ENCODE results near the gene EGLN2. TPM values are rescaled to one million over a fixed set of nuclear protein-coding genes. Genes with fewer than 3 reads are reported as not detected.
A peak's percentile ranks its signal among the peaks of the same experiment; 100 is the strongest.

Gene EGLN2
- total and polyA plus RNA-seq, 9 of the 15 experiments (the other 6 are each of a cell fraction or from before 2014, with no cell fraction given) = 9.6 to 114 (median 71.0) TPM

GRCh38 chr19:40774916-40775631, 23.9 kb upstream of the EGLN2 start, which contains the start of gene MIA:
Gene MIA, plus strand, starts transcription at chr19:40775521. Its CDS starts 22 bp downstream, at chr19:40775543.
- intact Hi-C loops (cut with micrococcal nuclease) = no loop called here
- POLR2A ChIA-PET = no interaction called here
- no peak within 1 kb of the TSS for H3K27ac ChIP-seq (ENCODE audit: extremely low read depth, low read depth, low read length)
- H2AFZ ChIP-seq (ENCODE audit: low read depth, low read length) = no peak within 1 kb of the TSS
- in situ Hi-C loops (cut with MboI) = no loop called here
- WGBS (ENCODE audit: insufficient coverage, low coverage, missing lambda C conversion rate) = 71% methylated on average over 9 of the region's 9 CpGs
- TF ChIP-seq HNRNPLL (IDR thresholded peaks at IDR 0.05; ENCODE audit: low read depth, low read length, poor library complexity, severe bottlenecking) (no peak), RBM25 (IDR thresholded peaks at IDR 0.05; ENCODE audit: low read depth, low read length, severe bottlenecking) (peak; percentile 16)
- TF ChIP-seq, protein P1, sequence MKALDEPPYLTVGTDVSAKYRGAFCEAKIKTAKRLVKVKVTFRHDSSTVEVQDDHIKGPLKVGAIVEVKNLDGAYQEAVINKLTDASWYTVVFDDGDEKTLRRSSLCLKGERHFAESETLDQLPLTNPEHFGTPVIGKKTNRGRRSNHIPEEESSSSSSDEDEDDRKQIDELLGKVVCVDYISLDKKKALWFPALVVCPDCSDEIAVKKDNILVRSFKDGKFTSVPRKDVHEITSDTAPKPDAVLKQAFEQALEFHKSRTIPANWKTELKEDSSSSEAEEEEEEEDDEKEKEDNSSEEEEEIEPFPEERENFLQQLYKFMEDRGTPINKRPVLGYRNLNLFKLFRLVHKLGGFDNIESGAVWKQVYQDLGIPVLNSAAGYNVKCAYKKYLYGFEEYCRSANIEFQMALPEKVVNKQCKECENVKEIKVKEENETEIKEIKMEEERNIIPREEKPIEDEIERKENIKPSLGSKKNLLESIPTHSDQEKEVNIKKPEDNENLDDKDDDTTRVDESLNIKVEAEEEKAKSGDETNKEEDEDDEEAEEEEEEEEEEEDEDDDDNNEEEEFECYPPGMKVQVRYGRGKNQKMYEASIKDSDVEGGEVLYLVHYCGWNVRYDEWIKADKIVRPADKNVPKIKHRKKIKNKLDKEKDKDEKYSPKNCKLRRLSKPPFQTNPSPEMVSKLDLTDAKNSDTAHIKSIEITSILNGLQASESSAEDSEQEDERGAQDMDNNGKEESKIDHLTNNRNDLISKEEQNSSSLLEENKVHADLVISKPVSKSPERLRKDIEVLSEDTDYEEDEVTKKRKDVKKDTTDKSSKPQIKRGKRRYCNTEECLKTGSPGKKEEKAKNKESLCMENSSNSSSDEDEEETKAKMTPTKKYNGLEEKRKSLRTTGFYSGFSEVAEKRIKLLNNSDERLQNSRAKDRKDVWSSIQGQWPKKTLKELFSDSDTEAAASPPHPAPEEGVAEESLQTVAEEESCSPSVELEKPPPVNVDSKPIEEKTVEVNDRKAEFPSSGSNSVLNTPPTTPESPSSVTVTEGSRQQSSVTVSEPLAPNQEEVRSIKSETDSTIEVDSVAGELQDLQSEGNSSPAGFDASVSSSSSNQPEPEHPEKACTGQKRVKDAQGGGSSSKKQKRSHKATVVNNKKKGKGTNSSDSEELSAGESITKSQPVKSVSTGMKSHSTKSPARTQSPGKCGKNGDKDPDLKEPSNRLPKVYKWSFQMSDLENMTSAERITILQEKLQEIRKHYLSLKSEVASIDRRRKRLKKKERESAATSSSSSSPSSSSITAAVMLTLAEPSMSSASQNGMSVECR (CRISPR knock-in tag; IDR thresholded peaks at IDR 0.05) = 0 out of 2 replicates have a peak, but pooled peaks have one; percentile 23
- peak within 1 kb of the TSS in 1 of 2 experiments; percentile 73; a peak in 1 of 4 replicates for H3K9ac ChIP-seq (ENCODE audit: insufficient read depth in 1 of 2, low read depth in 2 of 2, low read length in 2 of 2)
- no TSS peak for BruUV-seq (replicated peaks)
- no peak for DNase-seq (ENCODE audit: extremely low read depth in 1 of 4, low spot score in 3 of 4)
- no peak for FAIRE-seq
- no peaks in the 10 kb centered on the region for H3K27me3 ChIP-seq (ENCODE audit: control insufficient read depth in 2 of 2, insufficient read depth in 2 of 2, low read length in 2 of 2)
- ATAC-seq = no peak
- no peaks in the 10 kb centered on the region for H3K36me3 ChIP-seq (ENCODE audit: control insufficient read depth, insufficient read depth, low read length)
- no peaks in the 10 kb centered on the region for H3K79me2 ChIP-seq (ENCODE audit: control insufficient read depth, insufficient read depth, low read length)
- H4K20me1 ChIP-seq (replicated peaks; ENCODE audit: control insufficient read depth, insufficient read depth, low read length) = no peaks in the 10 kb centered on the region
- CTCF ChIA-PET (ENCODE audit: low intra/inter-chr PET ratio) = no interaction called here
- H3K9me3 ChIP-seq (replicated peaks; ENCODE audit: control insufficient read depth, insufficient read depth, low read depth, low read length) = no peaks in the 10 kb centered on the region; the same call in 1 of the 2 replicates
- no peak within 1 kb of the TSS for H3K4me2 ChIP-seq (ENCODE audit: insufficient read depth, low read length)
- H3K4me1 ChIP-seq (replicated peaks in 1 of 2; ENCODE audit: control insufficient read depth in 2 of 2, insufficient read depth in 2 of 2, low read length in 2 of 2) = peaks cover 12 to 18% of the 10 kb centered on the region in 2 experiments; a peak in 3 of 5 replicates
- H3K9me1 ChIP-seq (ENCODE audit: control insufficient read depth, insufficient read depth, low read length) = no peaks in the 10 kb centered on the region
- no peak within 1 kb of the TSS for H3K4me3 ChIP-seq

All from K562 (cell line).